Measurements from ENCODE around the gene PRDM16.

- TF ChIP-seq CTCF (IDR thresholded peaks at IDR 0.05) (no peak), POLR2A (IDR thresholded peaks at IDR 0.05) (no peak), EP300 (IDR thresholded peaks at IDR 0.05) (no peak)
Observed at GRCh38 chr1:3438661-3439180, 369.7 kb downstream of the PRDM16 start.
